Breast epithelium (tissue), 3 donors: ENCODE data around the gene CEACAM20.

Source experiments
- CTCF ChIP-seq, 3 donors: fragments of 450-650 bp; IDR thresholded peaks; one replicate each; pipeline ENCODE4 v1.5.1; 2016 to 2017; ENCODE audit warnings: antibody characterized with exemption in 3 of 3, mild to moderate bottlenecking in 3 of 3, moderate library complexity in 3 of 3
- POLR2A ChIP-seq: fragments of 450-650 bp; IDR thresholded peaks from one replicate; pipeline ENCODE4 v1.6.1; 2016; ENCODE audit warnings: antibody characterized with exemption, mild to moderate bottlenecking, moderate library complexity

GRCh38 chr19:44515031-44515430 lies 14.4 kb downstream of the CEACAM20 start:
- TF ChIP-seq CTCF (IDR thresholded peaks at IDR 0.05), result no peak
- no peak for TF ChIP-seq POLR2A
